Breast epithelium (tissue), 3 donors: ENCODE results near the gene CYB561.

Experiments used
- CTCF ChIP-seq, 3 donors: fragments of 450-650 bp; IDR thresholded peaks; one replicate each; pipeline ENCODE4 v1.5.1; 2016 to 2017; ENCODE audit warnings: antibody characterized with exemption in 3 of 3, mild to moderate bottlenecking in 3 of 3, moderate library complexity in 3 of 3
- POLR2AphosphoS5 ChIP-seq, 3 donors: sonication (generic); formaldehyde crosslinking; IDR thresholded peaks; one replicate each; pipeline ENCODE4 v1.6.1; 2017; ENCODE audit warnings: antibody characterized with exemption in 3 of 3

DNA sequence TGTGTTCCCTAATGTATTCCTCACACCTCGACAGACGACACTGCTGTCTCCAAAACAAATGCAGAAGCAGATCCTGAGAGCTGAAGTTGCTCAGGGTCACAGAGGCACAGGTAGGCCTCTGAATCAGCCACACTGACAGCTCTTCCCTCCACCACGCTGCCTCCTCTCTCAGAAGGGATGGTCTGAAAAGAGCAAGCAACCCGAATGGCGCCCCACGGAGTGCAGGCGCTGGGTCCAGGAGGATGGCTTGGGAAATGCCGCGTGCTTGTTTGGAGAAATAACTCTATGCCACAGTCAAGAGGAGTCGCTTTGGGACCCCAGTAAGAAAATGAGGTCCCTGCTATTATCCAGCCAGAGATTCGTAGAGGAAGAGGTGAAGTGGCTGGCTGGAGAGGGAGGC, 15.9 kb downstream of the CYB561 start:
- TF ChIP-seq CTCF (IDR thresholded peaks at IDR 0.05) = no peak
- no peak for TF ChIP-seq POLR2AphosphoS5 (IDR thresholded peaks at IDR 0.05)
